GM12865 (cell line): ENCODE data around the gene SLC13A1.

Experiments used
- DNase-seq: peaks from one replicate; pipeline ENCODE4 v3.0.0; 2010; ENCODE audit warnings: low read depth
- H3K4me3 ChIP-seq: 2 replicates; pipeline ENCODE4 v1.5.1; 2011; ENCODE audit warnings: mild to moderate bottlenecking, low read depth, low read length, control low read depth
- CTCF ChIP-seq: IDR thresholded peaks from 2 replicates; pipeline ENCODE4 v1.5.1; 2011; ENCODE audit warnings: low read length, control low read depth, low read depth, inconsistent platforms; ENCODE audit not compliant: insufficient read depth; ENCODE audit errors: missing control alignments

SLC13A1 gene

GRCh38 chr7:123198111-123198510, 1.7 kb downstream of the SLC13A1 start:
- no peak for TF ChIP-seq CTCF
- H3K4me3 ChIP-seq, result no peak overlapping the region
- no peak for DNase-seq

- TF ChIP-seq CTCF, result no peak
- DNase-seq, result no peak
- H3K4me3 ChIP-seq, result no peak overlapping the region
Measured at GRCh38 chr7:123193235-123193634, 6.5 kb downstream of the SLC13A1 start.

- DNase-seq, result peak; percentile 5
- TF ChIP-seq CTCF, result no peak
- no peak overlapping the region for H3K4me3 ChIP-seq
Measured at GRCh38 chr7:123191132-123191531, 8.6 kb downstream of the SLC13A1 start.

DNA sequence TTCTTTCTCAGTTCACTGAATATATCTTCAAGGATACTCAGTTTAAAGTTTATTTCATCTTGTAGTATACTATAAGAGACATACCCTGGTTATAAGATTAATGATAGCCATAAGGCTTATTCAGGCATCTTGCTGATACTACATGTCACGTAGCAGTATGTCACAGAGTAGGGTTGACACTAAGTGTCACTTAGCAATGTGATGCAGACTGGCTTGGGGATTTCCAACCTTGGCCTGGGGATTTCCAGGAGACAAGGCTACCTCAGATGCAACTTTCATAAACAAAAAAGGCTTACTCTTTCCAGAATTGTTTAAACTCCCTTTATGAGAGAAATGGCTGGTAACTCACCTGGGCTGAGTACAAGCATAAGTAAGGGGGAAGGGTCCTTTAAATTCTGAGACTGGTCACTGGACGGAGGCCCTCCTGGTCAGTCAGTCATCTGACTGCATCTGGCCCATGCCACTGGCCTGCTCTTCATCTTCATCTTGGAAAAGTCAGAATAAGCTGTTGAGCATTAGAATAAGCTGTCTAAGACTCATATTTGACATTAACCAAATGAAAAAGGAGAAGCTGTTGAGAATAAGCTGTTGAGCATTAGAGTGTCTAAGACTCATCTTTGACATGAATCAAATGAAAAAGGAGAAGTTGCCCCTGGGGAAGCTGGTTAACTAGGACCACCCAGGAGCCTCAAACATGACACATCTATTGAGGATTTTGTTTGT, 9.5 kb downstream of the SLC13A1 start:
- DNase-seq, result peak; percentile 90
- no peak overlapping the region for H3K4me3 ChIP-seq
- no peak for TF ChIP-seq CTCF

DNA sequence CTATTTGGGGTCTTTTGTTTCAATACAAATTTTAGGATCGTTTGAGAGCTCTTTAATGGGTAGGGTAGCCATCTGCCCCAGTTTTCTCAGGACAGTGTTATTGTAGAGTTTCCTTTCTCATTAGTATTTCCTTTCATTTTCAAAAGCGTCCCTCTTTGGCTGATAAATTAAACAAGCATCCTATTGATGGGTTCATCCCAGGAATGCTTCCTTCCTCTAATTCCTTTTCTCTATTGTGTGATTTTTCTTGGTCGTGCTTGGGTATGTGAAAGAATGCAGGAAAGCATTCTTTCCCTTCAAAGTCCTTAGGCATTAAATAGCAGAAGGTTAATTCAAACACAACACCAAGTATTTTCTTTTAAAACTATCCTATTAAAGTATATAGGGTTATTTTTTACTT, 14.0 kb downstream of the SLC13A1 start:
- H3K4me3 ChIP-seq, result no peak overlapping the region
- TF ChIP-seq CTCF, result no peak
- DNase-seq, result no peak

GRCh38 chr7:123184271-123184670, 15.5 kb downstream of the SLC13A1 start:
- DNase-seq, result no peak
- no peak for TF ChIP-seq CTCF
- H3K4me3 ChIP-seq, result no peak overlapping the region

- H3K4me3 ChIP-seq, result no peak overlapping the region
- TF ChIP-seq CTCF, result no peak
- DNase-seq, result no peak
Measured at GRCh38 chr7:123183431-123183830, 16.3 kb downstream of the SLC13A1 start.
